Kidney tubule cell (primary cell): ENCODE data around the gene SEC16B.

Experiments
- DNase-seq: peaks from one replicate; pipeline ENCODE4 v3.0.0-alpha.2; 2018; ENCODE audit warnings: low spot score

SEC16B gene

DNA sequence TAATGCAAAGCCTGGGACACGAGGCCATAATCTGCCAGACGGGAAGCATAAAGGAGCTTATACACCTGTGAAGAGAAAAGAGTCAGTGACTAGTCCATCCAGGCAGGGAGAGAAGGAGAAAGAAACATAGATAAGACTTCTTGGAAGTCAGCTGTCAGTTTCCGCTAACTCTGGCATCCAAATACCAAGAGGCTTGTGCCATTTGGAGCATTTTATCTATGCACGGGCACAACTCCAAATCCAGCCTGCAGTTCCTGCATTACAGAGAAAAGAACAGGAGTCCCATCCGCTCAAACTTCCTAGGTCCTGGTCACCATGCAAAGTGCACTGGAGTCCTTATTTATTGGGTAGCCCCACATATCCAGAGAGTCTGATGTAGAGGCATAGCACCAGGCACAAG, 27.9 kb downstream of the SEC16B start:
- DNase-seq = no peak

DNA sequence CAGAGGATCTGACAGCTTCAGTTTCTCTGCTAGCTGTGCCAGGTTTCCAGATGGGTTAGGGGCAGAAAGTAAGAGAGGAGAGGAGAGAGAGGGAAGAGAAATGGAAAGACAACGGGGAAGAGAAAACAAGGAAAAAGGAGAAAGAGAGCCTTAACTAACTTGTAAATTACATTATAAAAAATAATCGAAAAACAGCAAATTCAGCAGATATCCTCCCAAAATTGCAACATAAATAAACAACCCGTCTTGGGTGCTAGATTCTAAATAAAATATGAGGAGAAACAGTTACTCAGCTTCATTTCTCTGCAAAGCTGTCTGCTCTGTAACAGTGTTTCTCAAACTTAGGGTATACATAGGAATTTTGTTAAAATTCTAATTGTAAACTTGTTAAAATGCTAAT, 29.2 kb downstream of the SEC16B start:
- DNase-seq = no peak

DNA sequence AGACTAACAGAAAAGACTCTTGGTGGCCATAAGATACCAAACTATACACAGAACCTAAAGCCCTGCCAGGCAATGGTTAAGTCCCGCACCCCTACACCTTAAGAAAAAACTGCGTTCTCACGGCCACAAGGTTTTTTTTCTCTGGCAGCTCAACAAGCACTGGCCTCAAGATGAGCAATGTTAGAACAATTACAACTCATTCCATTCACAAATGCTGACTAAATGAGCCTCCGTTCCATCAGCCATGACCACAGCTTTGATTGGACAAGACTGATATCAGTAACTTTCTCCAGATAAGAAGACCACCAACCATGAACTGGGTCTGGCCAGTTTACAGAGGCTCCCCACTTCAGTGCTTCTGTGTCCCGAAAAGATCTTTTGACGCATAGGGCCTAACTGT, 31.9 kb downstream of the SEC16B start:
- DNase-seq = peak; percentile 59

GRCh38 chr1:177937174-177937770, 32.6 kb downstream of the SEC16B start:
- no peak for DNase-seq

GRCh38 chr1:177935638-177936415, 34.0 kb downstream of the SEC16B start:
- no peak for DNase-seq

GRCh38 chr1:177934927-177935326, 34.9 kb downstream of the SEC16B start:
- no peak for DNase-seq

- no peak for DNase-seq
Observed at GRCh38 chr1:177934461-177934860, 35.4 kb downstream of the SEC16B start.

DNA sequence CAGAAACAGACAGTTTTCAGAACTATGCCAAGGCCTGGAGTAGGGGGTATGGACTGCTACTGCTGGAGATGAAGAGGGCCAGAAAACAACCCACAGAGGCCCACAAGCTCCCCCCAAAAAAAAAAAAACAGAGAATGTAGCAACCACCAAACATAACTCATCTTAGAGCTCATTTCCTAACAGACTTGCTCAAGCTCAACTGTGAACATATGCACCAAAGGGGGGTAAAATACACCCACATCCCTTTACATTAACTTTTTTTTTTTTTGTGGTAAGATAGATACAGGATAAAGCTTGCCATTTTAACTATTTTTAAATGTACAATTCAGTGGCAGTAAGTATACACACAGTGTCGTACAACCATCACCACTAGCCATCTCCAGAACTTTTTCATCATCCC, 36.0 kb downstream of the SEC16B start:
- DNase-seq = no peak

DNA sequence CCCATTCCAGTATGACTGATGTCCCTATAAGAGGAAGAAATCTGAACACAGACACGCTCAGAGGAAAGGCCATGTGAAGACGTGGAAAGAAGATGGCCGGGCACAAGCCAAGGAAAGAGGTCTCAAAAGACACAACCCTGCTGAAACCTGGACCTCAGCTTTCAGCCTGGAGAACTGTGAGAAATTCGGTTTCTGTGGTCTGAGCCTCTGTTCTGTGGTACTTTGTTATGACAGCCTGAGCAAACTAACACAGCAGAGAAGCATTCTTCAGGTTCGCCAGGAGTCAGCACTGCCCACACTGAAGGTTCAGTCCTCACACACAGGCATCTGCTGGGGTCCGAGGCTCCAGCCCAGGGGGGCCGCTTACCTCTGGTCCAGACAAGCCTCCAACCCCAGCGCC, 37.7 kb downstream of the SEC16B start:
- no peak for DNase-seq

DNA sequence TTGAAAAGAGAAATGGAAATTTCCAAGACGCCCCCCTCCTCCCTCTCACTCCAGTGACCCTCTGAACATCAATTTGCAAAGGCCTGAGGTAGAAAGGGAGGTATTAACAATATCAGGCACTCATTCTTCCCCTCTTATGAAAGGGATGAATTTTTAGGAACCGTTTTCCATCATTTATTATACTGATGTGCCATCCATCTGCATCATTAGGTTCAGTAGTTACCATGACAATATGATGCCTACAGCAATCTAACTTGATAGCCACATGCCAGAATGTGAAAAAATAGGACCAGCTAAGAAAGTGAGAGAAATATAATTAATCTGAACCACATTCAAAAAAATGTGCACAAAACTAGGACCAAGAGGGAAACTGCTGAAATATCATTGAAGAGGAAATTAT, 40.9 kb downstream of the SEC16B start:
- no peak for DNase-seq

GRCh38 chr1:177928194-177928593, 41.7 kb downstream of the SEC16B start:
- peak; percentile 38 for DNase-seq

DNA sequence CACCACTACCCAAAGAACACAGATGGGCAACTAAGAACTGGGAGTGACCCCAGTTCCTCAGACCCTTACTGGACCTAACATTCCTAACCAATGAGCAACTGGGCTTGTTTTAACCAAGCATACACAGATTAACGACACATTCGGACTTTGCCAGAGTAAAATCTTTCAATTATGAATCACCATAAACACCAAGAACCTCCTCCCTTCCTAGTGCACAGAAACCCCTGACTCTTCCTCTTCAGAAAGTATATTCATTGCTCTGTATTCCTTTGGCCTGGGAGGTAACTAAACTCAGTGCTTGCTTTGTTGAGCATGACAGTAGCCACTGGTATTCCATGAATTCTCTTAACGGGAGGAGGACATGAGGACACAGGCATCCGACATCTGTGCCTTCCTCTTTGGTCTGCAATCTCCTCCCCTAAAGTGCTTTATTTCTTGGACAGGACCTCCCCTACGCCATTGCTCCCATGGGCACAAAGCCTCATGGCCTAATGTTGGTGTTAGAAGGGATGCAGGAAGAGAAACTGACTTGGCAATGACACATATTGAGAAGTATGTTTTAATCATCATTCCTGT, 42.7 kb downstream of the SEC16B start:
- peak; percentile 95 for DNase-seq

DNA sequence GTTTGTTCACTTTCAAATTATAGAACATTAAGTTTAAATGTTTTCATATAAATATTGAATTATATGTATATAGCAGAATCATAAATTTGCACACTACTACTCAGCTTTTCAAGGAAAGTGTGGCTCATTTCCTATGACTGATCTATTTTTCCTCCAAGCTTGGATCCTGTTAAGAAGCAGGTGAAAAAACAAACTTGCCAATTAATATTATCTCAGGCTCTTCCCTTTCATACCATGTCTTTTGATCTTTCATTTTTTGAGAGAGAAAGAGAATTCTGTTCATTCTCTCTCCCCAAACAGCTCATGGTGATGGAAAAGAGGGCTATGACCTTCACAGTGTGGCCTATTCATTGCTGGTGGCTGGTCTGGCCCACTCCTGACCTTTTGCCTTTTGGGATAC, 43.7 kb downstream of the SEC16B start:
- no peak for DNase-seq

- no peak for DNase-seq
Observed at GRCh38 chr1:177925006-177925405, 44.9 kb downstream of the SEC16B start.

DNA sequence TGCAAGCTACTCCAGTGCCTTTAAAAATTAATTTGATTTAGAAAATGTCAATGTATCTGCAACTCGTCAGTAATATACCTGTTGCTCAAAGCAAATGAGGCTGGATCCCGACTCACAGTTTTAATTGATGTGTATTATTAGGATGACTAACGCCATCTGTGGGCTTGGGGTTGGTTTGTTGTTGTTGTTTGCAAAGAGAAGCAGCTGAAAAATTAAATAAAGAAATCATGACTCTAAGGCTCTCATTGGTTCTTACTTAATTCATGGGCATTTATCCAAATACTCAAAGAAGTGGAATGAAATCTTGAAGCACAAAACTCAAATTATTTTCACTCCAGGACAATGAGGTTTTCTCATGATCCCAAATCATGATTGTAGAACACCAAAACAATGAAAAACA, 46.4 kb downstream of the SEC16B start:
- no peak for DNase-seq

- no peak for DNase-seq
Observed at GRCh38 chr1:177922209-177922608, 47.6 kb downstream of the SEC16B start.

- no peak for DNase-seq
Observed at GRCh38 chr1:177921590-177921989, 48.3 kb downstream of the SEC16B start.

DNA sequence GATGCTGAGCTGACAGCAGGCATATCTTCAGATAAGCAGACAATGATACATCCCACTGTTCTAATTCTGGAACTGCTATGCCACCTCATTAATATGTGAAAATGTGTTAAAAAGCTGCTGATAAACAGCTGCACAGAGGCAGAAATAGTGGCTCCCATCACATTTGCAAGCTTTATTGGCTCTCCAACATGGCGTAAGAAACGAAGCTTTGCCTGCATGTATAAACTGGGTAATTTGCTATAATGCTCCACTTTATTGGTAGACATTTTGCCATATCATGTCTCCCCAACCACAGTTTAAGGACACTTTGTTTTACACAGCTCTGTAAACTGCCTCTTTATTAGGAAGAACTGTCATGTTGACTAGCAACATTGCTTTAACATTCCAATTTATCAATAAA, 49.8 kb downstream of the SEC16B start:
- DNase-seq = no peak

- DNase-seq = peak; percentile 49
Observed at GRCh38 chr1:177915641-177916040, 54.2 kb downstream of the SEC16B start.

- peak; percentile 21 for DNase-seq
Observed at GRCh38 chr1:177914603-177915002, 55.3 kb downstream of the SEC16B start.

DNA sequence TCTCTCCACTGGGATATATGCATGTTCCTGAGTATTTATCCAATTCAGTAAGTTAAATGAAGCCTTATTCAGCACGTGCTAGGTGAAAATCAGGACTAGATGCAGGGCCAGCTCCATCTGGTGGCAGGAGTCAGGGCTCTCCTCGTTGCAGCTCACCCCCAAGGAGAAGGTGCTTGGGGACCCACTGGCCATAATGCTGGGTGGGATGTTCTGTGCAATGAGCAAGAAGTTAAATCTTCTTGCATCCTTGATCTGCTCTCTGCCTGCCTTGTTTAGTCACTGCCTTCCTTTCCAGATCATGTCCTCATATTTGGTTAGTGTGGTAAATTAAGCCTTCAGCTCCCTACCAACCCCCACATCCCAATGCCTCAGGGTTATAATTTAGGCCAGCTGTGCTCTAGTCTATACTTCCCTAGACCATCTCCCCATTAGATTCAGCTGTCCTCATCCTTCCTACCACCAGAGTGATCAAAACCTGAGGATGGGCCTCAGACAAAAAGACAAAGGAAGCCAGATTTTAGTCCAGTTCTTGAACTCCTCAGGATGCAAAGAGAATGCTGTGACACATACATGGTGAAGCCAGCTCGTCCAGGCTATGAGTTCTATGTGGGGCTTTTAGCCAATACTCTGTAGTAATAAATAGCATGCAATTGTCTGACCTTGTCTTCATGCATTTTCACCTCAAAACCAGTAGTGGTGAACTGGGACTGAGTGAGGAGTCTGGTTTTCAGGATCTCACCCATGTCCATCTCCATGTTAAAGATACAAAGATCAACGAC, 55.9 kb downstream of the SEC16B start:
- peak; percentile 34 for DNase-seq

DNA sequence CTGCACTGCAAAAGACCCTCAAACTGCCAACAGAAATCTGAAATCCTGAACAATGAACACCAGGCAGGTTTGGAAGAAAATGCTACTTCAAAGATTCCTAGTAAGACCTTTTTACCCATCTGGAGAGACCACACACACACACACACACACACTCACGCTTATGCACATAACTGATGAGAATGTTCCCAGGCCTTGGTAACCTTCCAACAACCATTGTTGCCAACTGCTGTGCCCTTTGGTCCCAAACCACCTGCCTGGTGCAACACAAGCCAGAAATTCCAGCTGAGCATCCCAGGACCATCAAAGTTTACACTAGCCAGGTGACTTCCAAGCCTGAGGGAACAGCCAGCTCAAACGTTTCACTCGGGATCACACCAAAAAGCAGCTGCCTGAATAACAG, 56.9 kb downstream of the SEC16B start:
- DNase-seq = no peak

GRCh38 chr1:177909416-177909815, 60.4 kb downstream of the SEC16B start:
- DNase-seq = no peak
